HL-60 (cell line): ENCODE data around the gene CHD5.

ENCODE experiments used
- DNase-seq, 2 experiments: peaks; one replicate each; pipeline ENCODE4 v3.0.0-alpha.2; 2010 to 2020; ENCODE audit warnings: low read depth in 1 of 2, low spot score in 1 of 2
- H3K27ac ChIP-seq: fragments of 250-450 bp; sonication (Bioruptor Pico); replicated peaks from 2 replicates; pipeline ENCODE4 v1.5.1; 2020; ENCODE audit warnings: mild to moderate bottlenecking, moderate library complexity
- H3K27me3 ChIP-seq: fragments of 250-450 bp; sonication (Bioruptor Pico); 2 replicates; pipeline ENCODE4 v1.5.1; 2021; ENCODE audit warnings: mild to moderate bottlenecking, moderate library complexity; ENCODE audit not compliant: insufficient read depth, poor library complexity, severe bottlenecking
- H3K4me3 ChIP-seq: replicated peaks from 2 replicates; pipeline ENCODE4 v1.5.1; 2011; ENCODE audit warnings: mild to moderate bottlenecking, control low read depth, low read length; ENCODE audit not compliant: insufficient read depth
- GABPA ChIP-seq: IDR thresholded peaks from 2 replicates; pipeline ENCODE4 v1.6.1; 2012; ENCODE audit warnings: low read depth
- POLR2AphosphoS5 ChIP-seq: IDR thresholded peaks from 2 replicates; pipeline ENCODE4 v1.6.1; 2012; ENCODE audit warnings: low read depth
- SPI1 ChIP-seq: IDR thresholded peaks from 2 replicates; pipeline ENCODE4 v1.6.1; 2012; ENCODE audit warnings: low read depth, mild to moderate bottlenecking, borderline replicate concordance
- TF ChIP-seq, protein P1 (sequence below): IDR thresholded peaks from 2 replicates; pipeline ENCODE4 v1.6.1; 2012; ENCODE audit warnings: low read depth; ENCODE audit not compliant: insufficient replicate concordance
- TF ChIP-seq, protein P2 (sequence below): IDR thresholded peaks from one replicate; pipeline ENCODE4 v1.5.1; 2011; ENCODE audit warnings: low read length, control low read depth, inconsistent platforms; ENCODE audit not compliant: insufficient read depth

CHD5 gene

DNA sequence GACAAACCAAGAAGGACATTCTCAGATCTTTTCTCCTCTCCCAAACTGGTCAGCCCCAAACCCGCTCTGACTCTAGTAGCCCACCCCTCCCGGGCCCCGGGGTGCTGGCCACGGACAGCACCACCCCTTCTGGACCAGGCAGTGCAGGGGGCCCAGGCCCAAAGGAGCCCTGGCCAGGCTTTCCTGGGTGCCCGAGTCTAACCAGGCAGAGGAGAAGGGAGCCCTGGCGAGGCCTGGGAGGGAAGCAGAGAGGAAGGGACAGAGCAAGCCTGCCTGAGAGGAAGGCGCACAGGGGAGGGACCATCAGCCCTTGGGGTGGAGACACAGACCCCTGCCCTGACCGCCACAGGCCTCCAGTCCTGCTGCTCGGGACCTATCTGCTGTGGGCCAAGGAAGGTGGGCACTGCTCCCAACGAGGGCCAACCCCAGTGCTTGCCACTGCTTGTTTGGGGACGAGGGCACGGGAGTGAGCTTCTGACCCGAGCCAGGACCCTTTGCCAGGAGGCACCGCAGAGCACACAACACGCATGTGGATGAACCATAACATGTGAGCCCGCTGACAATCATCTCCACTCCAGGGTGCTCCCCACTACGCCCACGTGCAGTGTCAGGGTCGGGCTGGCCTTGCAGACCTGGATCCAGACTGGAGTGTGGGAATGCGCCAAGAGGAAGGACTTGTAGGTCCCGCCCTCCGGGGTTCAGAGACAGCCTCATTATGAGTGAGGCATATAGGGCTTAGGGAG, 76.8 kb downstream of the CHD5 start:
- Histone ChIP-seq H3K27me3 (no peaks in the 10 kb centered on the region), H3K4me3 (no peak overlapping the region), H3K27ac (no peak overlapping the region)
- no peak for TF ChIP-seq SPI1
- TF ChIP-seq, protein P1, sequence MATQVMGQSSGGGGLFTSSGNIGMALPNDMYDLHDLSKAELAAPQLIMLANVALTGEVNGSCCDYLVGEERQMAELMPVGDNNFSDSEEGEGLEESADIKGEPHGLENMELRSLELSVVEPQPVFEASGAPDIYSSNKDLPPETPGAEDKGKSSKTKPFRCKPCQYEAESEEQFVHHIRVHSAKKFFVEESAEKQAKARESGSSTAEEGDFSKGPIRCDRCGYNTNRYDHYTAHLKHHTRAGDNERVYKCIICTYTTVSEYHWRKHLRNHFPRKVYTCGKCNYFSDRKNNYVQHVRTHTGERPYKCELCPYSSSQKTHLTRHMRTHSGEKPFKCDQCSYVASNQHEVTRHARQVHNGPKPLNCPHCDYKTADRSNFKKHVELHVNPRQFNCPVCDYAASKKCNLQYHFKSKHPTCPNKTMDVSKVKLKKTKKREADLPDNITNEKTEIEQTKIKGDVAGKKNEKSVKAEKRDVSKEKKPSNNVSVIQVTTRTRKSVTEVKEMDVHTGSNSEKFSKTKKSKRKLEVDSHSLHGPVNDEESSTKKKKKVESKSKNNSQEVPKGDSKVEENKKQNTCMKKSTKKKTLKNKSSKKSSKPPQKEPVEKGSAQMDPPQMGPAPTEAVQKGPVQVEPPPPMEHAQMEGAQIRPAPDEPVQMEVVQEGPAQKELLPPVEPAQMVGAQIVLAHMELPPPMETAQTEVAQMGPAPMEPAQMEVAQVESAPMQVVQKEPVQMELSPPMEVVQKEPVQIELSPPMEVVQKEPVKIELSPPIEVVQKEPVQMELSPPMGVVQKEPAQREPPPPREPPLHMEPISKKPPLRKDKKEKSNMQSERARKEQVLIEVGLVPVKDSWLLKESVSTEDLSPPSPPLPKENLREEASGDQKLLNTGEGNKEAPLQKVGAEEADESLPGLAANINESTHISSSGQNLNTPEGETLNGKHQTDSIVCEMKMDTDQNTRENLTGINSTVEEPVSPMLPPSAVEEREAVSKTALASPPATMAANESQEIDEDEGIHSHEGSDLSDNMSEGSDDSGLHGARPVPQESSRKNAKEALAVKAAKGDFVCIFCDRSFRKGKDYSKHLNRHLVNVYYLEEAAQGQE = no peak
- no peak for TF ChIP-seq POLR2AphosphoS5
- TF ChIP-seq, protein P2, sequence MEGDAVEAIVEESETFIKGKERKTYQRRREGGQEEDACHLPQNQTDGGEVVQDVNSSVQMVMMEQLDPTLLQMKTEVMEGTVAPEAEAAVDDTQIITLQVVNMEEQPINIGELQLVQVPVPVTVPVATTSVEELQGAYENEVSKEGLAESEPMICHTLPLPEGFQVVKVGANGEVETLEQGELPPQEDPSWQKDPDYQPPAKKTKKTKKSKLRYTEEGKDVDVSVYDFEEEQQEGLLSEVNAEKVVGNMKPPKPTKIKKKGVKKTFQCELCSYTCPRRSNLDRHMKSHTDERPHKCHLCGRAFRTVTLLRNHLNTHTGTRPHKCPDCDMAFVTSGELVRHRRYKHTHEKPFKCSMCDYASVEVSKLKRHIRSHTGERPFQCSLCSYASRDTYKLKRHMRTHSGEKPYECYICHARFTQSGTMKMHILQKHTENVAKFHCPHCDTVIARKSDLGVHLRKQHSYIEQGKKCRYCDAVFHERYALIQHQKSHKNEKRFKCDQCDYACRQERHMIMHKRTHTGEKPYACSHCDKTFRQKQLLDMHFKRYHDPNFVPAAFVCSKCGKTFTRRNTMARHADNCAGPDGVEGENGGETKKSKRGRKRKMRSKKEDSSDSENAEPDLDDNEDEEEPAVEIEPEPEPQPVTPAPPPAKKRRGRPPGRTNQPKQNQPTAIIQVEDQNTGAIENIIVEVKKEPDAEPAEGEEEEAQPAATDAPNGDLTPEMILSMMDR = no peak
- TF ChIP-seq GABPA = no peak
- DNase-seq = no peak

DNA sequence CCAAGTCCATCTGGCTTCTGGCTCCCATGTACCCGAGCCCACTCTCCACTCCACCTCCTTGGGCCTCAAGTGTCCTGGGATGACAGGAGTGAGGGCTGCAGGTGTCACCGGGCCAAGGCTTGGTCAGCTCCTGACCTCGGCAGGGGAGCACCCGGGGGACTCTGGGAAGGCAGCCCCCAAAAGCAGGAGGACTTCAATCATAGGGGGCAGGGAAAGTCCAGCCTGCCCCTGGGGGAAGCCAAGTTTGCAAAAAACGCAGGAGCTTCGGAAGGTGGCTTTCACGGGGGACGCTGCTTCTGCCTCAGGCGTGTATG, 77.6 kb downstream of the CHD5 start:
- no peak for TF ChIP-seq GABPA
- TF ChIP-seq, protein P2 = no peak
- TF ChIP-seq, protein P1 = no peak
- no peak for TF ChIP-seq POLR2AphosphoS5
- no peak for TF ChIP-seq SPI1
- no peak overlapping the region for H3K4me3 ChIP-seq
- DNase-seq = no peak

DNA sequence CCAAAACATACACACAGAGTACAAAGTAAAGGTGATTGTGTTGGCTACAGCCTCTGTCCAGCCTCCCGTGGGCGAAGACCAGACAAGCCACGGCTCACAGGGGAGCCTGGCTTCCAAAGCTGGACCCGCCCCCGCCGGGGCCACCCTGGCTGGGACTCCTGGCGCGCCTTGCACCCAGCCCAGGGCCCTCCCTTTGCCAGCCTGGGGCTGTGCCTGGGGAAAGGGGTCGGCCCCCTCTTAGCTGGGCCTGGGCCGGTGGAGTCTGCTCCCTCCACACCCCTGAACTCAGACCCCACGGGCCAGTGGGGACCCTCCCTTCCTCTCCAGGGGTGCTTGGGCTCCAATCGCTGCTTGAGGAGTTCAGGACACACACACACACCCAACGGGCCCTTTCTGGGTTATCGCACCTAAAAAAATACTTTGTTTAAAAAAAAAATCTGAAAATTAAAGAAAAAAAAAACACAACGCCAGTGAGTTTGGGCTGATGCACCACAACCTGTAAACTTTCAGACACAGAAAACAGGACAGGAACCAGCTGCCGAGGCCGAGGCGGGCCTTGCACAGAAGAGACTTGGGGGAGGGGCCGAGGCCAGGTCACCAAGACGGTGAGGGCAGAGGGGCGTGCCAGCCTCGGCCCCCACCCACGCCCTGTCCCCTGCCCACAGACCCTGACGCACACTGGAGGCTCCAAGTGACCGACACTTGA, 78.1 kb downstream of the CHD5 start:
- DNase-seq = no peak
- TF ChIP-seq, protein P1 = no peak
- TF ChIP-seq, protein P2 = no peak
- TF ChIP-seq POLR2AphosphoS5 (no peak), SPI1 (no peak), GABPA (no peak)
- Histone ChIP-seq H3K27me3 (no peaks in the 10 kb centered on the region), H3K27ac (no peak overlapping the region), H3K4me3 (no peak overlapping the region)

More for the DNA sequence above, 77.6 kb downstream of the CHD5 start:
- Histone ChIP-seq H3K27ac (no peak overlapping the region), H3K27me3 (no peaks in the 10 kb centered on the region)
